PC-3 (cell line): ENCODE measurements around the gene MBNL1. TPM values are rescaled to one million over a fixed set of nuclear protein-coding genes. Genes with fewer than 3 reads are reported as not detected.

Experiments
- ATAC-seq: fragments of 200-7000 bp; cut with Tn5 transposase; 2 replicates; pipeline ENCODE4 v1.9.1; 2020; ENCODE audit warnings: mild to moderate bottlenecking, moderate library complexity
- BruUV-seq: library from RNA; stranded (reverse); fragments of 400-500 nt; replicated peaks from 2 replicates; lab custom pipeline; 2021; lab: Mats Ljungman, UMichigan
- CTCF ChIA-PET: fragments of 300-600 bp; sonication (Branson Sonifier 250); formaldehyde crosslinking; loops from one replicate; lab custom pipeline; 2022; ENCODE audit warnings: antibody characterized with exemption; lab: Charles Lee
- POLR2A ChIA-PET: fragments of 300-600 bp; sonication (Branson Sonifier 250); formaldehyde crosslinking; loops from one replicate; lab custom pipeline; 2022; ENCODE audit warnings: antibody characterized with exemption; ENCODE audit not compliant: unreplicated experiment; lab: Charles Lee
- DNase-seq: peaks from one replicate; pipeline ENCODE4 v3.0.0-alpha.2; 2015
- H2AFZ ChIP-seq: fragments of 300-600 bp; sonication (generic); 2 replicates; pipeline ENCODE4 v1.6.0; 2016; ENCODE audit warnings: antibody characterized with exemption, low read length
- H3F3A ChIP-seq: fragments of 300-600 bp; sonication (generic); one replicate; pipeline ENCODE4 v1.6.0; 2017; ENCODE audit warnings: antibody characterized with exemption, low read length, control low read depth, mild to moderate bottlenecking; ENCODE audit not compliant: unreplicated experiment
- H3K27ac ChIP-seq: fragments of 300-600 bp; sonication (generic); 2 replicates; pipeline ENCODE4 v1.5.1; 2016; ENCODE audit warnings: mild to moderate bottlenecking, low read length
- H3K27me3 ChIP-seq: fragments of 300-600 bp; sonication (generic); 2 replicates; pipeline ENCODE4 v1.6.1; 2016; ENCODE audit warnings: low read length, mixed read lengths
- H3K36me3 ChIP-seq: fragments of 300-600 bp; sonication (generic); 2 replicates; pipeline ENCODE4 v1.6.1; 2016; ENCODE audit warnings: low read depth, mixed run types, low read length, mixed read lengths
- H3K4me1 ChIP-seq: fragments of 300-600 bp; sonication (generic); 2 replicates; pipeline ENCODE4 v1.5.1; 2016; ENCODE audit warnings: low read length; ENCODE audit not compliant: insufficient read depth
- H3K4me2 ChIP-seq: fragments of 300-600 bp; sonication (generic); 2 replicates; pipeline ENCODE4 v1.6.0; 2016; ENCODE audit warnings: low read length
- H3K4me3 ChIP-seq: fragments of 300-600 bp; sonication (generic); 2 replicates; pipeline ENCODE4 v1.5.1; 2016; ENCODE audit warnings: mild to moderate bottlenecking, low read length, mixed read lengths
- H3K79me2 ChIP-seq: fragments of 300-600 bp; sonication (generic); 2 replicates; pipeline ENCODE4 v1.6.1; 2017; ENCODE audit warnings: low read length, mixed read lengths
- H3K9ac ChIP-seq: fragments of 300-600 bp; sonication (generic); 2 replicates; pipeline ENCODE4 v1.6.0; 2016; ENCODE audit warnings: mild to moderate bottlenecking, low read length
- H3K9me2 ChIP-seq: fragments of 300-600 bp; sonication (generic); replicated peaks from 2 replicates; pipeline ENCODE4 v1.6.1; 2016; ENCODE audit warnings: mixed run types, low read length, mixed read lengths
- H3K9me3 ChIP-seq: fragments of 300-600 bp; sonication (generic); 2 replicates; pipeline ENCODE4 v1.6.1; 2016; ENCODE audit warnings: low read length, mixed read lengths
- H4K20me1 ChIP-seq: fragments of 300-600 bp; sonication (generic); 2 replicates; pipeline ENCODE4 v1.6.1; 2016; ENCODE audit warnings: low read length, mixed read lengths
- CTCF ChIP-seq: fragments of 300-600 bp; sonication (generic); conservative IDR thresholded peaks from 2 replicates; pipeline ENCODE4 v1.5.1; 2017; ENCODE audit warnings: antibody characterized with exemption, low read depth, mild to moderate bottlenecking, low read length
- EZH2 ChIP-seq: fragments of 300-600 bp; sonication (generic); IDR thresholded peaks from one replicate; pipeline ENCODE4 v1.6.1; 2017; ENCODE audit warnings: antibody characterized with exemption, mild to moderate bottlenecking, low read length; ENCODE audit not compliant: unreplicated experiment
- EZH2phosphoT487 ChIP-seq: fragments of 300-600 bp; sonication (generic); IDR thresholded peaks from 2 replicates; pipeline ENCODE4 v1.6.1; 2018; ENCODE audit warnings: mild to moderate bottlenecking, antibody characterized with exemption, low read length, borderline replicate concordance
- intact Hi-C: fragments of 100-400 bp; cut with micrococcal nuclease; formaldehyde crosslinking; loops from 2 replicates; pipeline ENCODE4 v1.9.0; 2023
- total RNA-seq: library from RNA; depleted of rRNA; stranded (reverse); fragments of >200 nt; gene quantifications from 2 replicates; pipeline ENCODE4 v1.2.3, GENCODE V29; 2014

MBNL1 gene
- total RNA-seq, 1 experiment from 2014 or later, result 161 TPM

- ATAC-seq (peak; percentile 70), DNase-seq (peak; percentile 84)
- intact Hi-C loops, result loop anchor here (5.0 kb wide), 1 partner anchor 134 kb away; the partner anchor contains the start of gene MBNL1
- Histone ChIP-seq H3K36me3 (peaks cover 8% of the 10 kb centered on the region; the same call in 1 of the 2 replicates), H3K4me3 (no peak overlapping the region), H2AFZ (no peak overlapping the region), H3K9me2 (no peaks in the 10 kb centered on the region), H3K27ac (peak overlapping the region; percentile 7; the same call in 1 of the 2 replicates), H3K27me3 (no peaks in the 10 kb centered on the region), H3K4me2 (peak overlapping the region; percentile 41), H3K4me1 (peaks cover 47% of the 10 kb centered on the region), H3K9ac (no peak overlapping the region), H3K9me3 (no peaks in the 10 kb centered on the region), H3F3A (no peaks in the 10 kb centered on the region), H4K20me1 (peaks cover 4% of the 10 kb centered on the region; the same call in 1 of the 2 replicates), H3K79me2 (peaks cover 92% of the 10 kb centered on the region)
- no peak for TF ChIP-seq EZH2phosphoT487
- TF ChIP-seq EZH2, result no peak
- no peak for TF ChIP-seq CTCF
- CTCF ChIA-PET, result interaction anchor here (0.5 kb wide), 1 partner anchor 9 kb away, joined by 6 read pairs; no protein-coding TSS in a partner anchor
- POLR2A ChIA-PET, result no interaction called here
- no TSS peak for BruUV-seq
Observed at GRCh38 chr3:152400887-152401286, 132.2 kb downstream of the MBNL1 start.

GRCh38 chr3:152402695-152403451 is 134.1 kb downstream of the MBNL1 start:
- Histone ChIP-seq H3K27me3 (no peaks in the 10 kb centered on the region), H3K4me2 (no peak overlapping the region), H2AFZ (no peak overlapping the region), H3K79me2 (peaks cover 97% of the 10 kb centered on the region), H3K9me3 (no peaks in the 10 kb centered on the region), H3K4me3 (no peak overlapping the region), H3K9me2 (no peaks in the 10 kb centered on the region), H3F3A (no peaks in the 10 kb centered on the region), H3K4me1 (peaks cover 59% of the 10 kb centered on the region), H3K27ac (0 out of 2 replicates have a peak overlapping the region, but pooled peaks have one; percentile 17), H3K9ac (no peak overlapping the region), H3K36me3 (no peaks in the 10 kb centered on the region), H4K20me1 (peaks cover 7% of the 10 kb centered on the region; the same call in 1 of the 2 replicates)
- ATAC-seq (peak; percentile 62), DNase-seq (peak; percentile 31)
- intact Hi-C loops, result loop anchor here (5.0 kb wide), 1 partner anchor 136 kb away; the partner anchor contains the start of gene MBNL1
- no TSS peak for BruUV-seq
- ChIA-PET CTCF (interaction anchor here (0.7 kb wide), 1 partner anchor 44 kb away, joined by 4 read pairs; no protein-coding TSS in a partner anchor), POLR2A (no interaction called here)
- TF ChIP-seq EZH2 (no peak), EZH2phosphoT487 (no peak), CTCF (no peak)
